ENCODE measurements around the gene SNTG2.

DNA sequence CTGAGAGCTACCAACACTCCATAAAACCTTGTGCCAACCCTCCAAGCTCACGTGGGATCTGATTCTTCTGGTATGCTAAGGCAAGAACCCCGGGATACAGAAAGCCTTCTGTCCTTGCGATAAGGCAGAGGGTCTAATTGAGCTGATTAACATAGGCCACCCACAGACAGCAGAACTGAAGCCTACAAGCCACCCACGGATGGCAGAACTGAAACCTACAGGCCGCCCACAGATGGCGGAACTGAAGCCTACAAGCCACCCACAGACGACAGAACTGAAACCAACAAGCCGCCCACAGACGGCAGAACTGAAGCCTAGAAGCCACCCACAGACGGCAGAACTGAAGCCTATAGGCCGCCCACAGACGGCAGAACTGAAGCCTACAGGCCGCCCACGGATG is 216.3 kb downstream of the SNTG2 start:
- TF ChIP-seq CTCF (IDR thresholded peaks at IDR 0.05) (no peak), POLR2A (IDR thresholded peaks at IDR 0.05) (no peak)

Data from prostate gland (tissue), 2 donors.